GM21381 (cell line): ENCODE measurements around the gene DNAH17.
"Not testable (repeated sequence)": the region's sequence is repeated elsewhere in the genome, so short reads cannot be mapped to it uniquely, and the experiment has no call there.

Experiments used
- ATAC-seq: cut with Tn5 transposase; IDR thresholded peaks from one replicate; pipeline ENCODE4 v1.9.1; 2021; ENCODE audit warnings: mild to moderate bottlenecking, moderate library complexity; ENCODE audit not compliant: unreplicated experiment

Gene DNAH17

DNA sequence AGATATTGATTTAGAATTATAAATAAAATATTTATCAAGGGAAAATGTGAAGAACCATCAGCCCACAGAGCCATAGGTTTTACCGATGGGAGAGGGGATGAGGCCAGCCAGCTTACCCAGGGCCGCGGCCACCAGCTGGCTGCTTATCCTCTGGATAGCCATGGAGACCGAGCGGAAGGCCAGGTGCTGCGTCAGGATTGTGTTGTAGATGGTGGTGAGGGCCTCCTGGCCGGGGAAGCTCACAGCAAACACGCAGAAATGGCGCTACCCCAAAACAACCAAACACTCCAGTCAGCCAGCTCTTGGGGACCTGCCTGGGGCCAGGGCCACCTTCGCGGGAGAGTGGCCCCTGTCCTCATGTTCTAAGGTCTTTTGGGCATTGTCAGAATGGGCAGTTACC, 97.8 kb downstream of the DNAH17 start:
- ATAC-seq, result no peak

DNA sequence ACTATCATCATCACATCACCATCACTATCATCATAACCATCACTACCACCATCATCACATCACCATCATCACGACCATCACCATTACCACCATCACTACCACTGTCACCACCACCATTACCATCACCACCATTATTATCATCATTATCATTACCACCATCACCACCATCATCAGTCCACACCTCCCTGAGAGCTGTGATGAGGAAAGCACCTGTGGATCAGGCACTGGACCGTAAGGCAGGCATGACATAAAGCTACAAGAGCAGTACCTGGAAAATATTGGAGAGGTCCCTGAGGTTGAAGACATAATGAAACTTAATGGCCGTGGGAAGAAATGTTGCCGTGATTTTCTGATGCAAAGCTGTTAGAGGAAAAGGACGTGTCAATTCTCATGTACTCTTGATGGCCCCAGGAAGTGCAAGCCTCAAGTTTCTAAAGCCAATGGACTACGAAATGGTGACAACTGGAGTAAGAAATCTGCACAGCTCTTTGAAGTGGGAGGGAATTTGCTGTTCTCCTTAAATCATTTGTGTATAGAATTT, 98.4 kb downstream of the DNAH17 start:
- ATAC-seq, result no peak

DNA sequence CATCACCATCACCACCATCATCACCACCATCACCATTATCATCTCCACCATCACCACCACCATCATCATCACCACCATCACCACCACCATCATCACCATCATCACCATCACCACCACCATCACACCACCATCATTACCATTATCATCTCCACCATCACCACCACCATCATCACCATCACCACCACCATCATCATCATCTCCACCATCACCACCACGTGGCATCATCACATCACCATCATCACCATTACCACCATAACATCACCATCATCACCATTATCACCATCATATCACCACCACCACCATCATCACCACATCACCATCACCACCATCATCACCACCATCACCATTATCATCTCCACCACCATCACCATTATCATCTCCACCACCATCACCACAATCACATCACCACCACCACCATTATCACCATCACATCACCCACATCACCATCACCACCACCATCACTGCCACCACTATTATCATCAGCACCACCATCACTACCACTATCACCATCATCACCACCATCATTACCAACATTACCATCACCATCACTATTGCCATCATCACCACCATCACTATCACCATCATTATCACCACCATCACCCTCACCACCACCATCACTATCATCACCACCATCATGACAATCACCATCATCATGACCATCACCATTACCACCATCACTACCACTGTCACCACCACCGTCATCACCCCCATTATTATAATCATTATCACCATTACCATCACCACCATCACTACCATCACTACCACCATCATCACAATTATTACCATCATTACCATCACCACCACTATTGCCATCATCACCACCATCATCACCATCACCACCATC, 99.1 kb downstream of the DNAH17 start:
- no peak for ATAC-seq

DNA sequence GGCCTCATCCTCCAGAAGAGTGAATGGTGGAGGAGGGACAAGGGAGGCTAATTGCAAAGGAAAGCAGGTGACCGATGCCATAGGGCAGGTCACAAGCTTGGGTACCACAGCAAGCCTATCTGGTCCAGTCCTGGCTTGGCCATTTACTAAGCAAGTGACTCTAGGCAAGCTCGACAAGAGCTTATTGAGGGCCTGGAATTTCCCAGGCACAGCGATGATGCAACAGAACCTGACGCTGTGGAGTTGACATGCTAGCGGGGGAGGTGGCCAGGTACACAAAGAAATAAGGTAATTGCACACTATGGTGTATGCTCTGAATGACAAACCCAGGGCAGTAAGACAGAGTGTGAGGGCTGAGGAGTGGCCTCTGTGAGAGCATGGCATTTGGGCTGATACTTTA, 100.2 kb downstream of the DNAH17 start:
- no peak for ATAC-seq

DNA sequence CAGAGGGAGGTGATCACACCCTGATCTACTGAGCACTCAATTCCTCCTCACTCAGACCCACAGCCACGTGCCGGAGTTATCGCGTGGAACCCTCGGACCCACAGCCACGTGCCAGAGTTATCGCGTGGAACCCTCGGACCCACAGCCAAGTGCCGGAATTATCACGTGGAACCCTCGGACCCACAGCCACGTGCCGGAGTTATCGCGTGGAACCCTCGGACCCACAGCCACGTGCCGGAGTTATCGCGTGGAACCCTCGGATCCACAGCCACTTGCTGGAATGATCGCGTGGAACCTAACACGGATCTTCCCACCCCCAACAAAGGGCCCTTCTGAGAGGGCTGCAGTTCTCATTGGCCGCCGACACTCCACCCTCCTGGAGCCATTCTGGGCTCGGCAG, 101.0 kb downstream of the DNAH17 start:
- ATAC-seq, result no peak

DNA sequence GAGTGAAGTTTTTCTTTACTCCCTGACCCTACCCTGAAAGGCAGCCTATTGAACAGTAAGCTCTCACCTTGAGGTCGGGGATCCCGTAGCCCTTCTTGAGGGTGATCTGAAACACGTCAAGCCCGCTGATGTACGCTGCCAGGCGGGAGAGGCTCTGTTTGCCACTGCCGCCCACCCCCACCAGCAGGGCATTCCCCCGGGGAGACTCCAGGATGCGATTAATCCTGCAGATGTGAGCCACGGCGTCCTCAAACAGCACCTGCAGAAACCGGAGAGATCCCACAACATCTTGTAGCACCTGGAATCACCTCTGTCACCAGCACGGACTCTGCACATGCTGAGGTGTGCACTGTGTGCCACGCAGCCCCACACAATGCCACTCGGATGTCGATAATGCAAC, 102.0 kb downstream of the DNAH17 start:
- ATAC-seq, result no peak

DNA sequence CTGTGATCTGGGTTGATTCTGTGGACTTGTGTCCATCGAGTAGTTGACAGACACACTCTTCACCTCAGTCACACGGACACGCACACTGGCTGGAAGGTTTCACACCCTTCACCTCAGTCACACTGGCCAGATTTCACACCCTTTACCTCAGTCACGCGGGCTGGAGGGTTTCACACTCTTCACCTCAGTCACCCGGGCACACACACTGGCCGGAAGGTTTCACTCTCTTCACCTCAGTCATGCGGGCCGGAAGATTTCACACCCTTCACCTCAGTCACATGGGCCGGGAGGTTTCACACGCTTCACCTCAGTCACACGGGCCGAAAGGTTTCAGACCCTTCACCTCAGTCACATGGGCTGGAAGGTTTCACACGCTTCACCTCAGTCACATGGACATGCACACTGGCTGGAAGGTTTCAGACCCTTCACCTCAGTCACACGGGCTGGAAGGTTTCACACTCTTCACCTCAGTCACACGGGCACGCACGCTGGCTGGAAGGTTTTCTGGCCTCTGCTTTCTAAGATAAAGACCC, 102.5 kb downstream of the DNAH17 start:
- ATAC-seq, result peak; percentile 63

DNA sequence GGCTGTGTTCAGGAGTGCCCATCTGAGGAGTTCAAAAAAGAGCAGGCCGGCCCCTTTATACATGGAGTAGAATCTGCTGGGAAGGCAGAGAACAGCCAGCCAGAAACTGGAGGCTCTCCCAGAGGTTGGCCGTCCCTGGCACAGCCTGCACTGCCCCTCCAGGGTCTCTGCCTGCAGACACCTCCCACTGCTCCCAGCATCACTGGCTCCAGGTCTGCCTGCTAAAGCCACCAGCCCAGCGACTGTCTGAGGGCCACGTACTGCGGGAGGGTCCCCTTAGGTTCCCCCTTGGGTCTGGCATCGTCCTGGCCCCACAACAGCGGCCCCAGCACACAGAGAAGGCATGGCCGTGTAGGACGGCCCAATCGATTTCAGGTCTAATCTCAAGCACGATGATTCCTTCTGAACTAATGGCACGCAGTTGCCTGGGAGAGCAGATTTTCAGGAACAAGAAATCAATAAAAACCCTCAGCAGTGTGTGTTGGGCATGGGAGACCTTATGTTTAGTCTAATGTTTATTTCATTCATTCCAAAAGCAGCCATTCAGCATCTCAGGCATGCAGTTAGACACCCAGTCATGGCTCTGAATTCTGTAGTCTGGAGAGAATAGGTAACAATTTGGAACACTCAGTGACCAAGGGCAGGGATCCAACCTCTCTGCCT, 103.1 kb downstream of the DNAH17 start:
- ATAC-seq, result no peak

DNA sequence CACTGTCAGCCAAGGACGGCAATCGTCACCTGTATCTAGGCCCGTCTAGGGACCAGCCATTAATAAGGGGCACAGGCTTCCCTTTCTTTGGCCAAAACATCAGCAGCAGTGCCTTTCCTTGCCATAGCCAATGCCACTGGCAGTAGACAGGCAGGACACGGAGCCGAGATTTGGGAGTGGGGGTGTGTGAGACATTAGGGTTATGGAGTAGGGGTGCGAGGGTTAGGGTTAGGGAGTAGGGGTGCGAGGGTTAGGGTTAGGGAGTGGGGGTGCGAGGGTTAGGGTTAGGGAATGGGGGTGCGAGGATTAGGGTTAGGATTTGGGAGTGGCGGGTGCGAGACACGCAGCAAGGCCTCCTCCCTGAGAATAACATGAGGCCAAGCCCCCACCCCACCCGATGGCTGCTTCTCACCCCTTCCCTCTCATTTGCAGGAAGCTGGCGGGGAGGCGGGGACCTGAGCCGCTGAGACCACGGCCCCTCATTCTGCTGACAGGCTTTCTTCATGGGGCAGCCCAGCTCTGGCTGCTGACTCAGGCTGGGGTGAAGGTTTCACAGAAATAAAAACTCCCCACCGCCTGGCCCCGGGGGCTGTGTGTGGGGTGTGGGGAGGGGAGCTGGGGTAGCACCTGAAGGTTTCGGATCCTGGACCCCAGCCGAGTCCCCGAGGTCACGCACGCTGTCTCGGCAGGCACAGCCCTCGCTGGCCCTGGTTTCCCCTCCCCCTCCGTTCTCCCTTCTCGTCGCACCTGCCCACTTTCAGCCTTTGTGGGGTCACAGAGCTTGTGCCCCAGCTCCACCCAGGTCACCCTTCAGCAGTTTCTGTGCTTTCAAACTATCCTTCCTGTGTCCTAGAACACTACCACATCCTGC, 104.9 kb downstream of the DNAH17 start:
- no peak for ATAC-seq

DNA sequence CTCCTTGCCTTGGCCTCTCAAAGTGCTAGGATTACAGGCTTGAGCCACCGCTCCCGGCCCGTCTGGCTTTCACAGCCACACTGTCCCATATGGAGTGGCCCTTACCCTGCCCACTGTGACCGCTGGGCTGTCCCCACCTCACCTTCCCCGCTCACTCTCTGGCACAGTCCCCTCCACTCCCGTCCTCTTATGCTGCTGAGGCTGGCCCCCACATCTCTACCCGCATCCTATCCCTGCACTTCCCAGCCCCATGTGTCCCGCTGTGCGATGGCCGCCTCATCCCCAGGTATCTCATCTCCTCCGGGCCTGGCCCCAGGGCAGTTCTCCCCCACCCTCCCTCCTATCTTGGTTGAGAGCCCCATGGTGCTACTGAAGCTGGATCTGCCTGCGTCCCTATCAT, 105.6 kb downstream of the DNAH17 start:
- ATAC-seq, result no peak

DNA sequence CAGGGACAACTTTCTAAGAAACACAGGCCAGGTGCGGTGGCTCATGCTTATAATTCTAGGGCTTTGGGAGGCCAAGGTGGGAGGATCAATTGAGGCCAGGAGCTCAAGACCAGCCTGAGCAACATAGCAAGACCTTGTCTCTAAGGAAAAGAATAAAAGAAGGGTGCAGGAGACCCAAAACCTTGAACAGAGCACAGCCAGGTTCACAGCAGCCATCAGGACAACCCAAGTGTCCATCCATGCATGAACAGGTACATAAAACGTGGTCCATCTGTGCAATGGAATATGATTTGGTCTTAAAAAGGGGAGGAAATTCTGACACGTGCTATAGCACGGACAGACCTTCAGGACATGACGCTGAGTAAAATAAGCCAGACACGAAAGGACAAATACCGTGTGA, 107.8 kb downstream of the DNAH17 start:
- no peak for ATAC-seq

DNA sequence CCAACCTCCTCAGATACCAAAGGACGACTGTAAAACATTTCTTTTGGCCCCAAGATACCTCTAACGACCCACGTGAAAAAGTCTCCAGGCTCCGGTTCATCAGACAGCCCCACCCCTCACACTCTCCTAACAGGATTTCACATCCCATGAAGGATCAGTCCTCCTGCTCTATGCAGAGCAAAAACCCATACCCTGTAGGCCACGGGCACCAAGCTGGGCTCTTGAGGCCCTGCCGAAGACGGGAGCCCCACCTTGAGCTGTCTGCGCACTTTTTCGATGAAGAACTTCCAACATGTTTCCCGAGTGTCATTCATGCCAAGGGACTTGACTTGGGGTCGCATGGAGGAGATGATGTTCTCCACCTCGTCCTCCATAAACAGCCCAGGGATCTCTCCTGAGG, 108.8 kb downstream of the DNAH17 start:
- no peak for ATAC-seq

DNA sequence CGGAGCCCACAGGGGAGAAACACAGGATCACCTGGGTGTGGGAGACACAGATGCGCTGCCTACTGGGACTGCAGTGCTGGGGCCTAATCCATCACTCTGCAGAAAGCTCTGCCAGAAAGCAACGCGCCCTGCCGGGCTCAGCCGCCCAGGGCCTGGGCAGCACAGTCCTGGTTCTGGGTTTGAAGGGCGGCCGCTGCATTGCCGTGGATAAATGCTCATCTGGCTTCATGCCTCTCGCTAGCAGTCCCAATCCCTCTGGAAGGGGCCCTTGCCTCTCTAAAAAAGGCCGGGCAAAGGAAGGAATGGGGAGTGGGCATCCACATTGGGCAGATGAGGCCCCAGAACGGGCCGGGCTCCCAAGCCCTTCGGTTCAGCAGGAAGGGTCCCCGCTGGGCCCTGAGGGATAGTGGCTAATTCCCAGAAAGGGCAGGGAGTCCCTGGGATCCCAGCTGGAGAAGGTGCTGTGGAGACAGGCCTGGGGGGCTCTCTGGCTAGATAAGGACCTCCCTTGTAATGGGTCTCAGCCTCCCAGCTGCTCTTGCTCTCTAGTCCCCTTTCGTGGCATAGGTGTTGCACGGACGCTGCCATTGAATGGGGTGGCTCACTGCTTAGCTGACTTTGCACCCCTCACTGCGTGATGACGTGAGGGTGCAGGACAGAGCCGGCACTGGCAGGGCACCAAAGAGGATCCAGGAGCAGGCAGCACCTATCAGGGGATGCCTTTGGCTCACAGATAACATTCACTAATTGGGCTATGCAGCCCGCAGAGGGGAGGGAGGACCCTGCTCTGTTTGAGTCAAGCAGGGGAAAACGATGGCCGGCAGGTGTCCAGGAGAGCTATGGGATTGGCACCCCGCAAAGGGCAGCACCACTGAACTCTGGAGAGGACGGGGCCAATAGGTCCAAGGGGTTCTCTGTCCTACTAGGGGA, 110.1 kb downstream of the DNAH17 start:
- no peak for ATAC-seq

DNA sequence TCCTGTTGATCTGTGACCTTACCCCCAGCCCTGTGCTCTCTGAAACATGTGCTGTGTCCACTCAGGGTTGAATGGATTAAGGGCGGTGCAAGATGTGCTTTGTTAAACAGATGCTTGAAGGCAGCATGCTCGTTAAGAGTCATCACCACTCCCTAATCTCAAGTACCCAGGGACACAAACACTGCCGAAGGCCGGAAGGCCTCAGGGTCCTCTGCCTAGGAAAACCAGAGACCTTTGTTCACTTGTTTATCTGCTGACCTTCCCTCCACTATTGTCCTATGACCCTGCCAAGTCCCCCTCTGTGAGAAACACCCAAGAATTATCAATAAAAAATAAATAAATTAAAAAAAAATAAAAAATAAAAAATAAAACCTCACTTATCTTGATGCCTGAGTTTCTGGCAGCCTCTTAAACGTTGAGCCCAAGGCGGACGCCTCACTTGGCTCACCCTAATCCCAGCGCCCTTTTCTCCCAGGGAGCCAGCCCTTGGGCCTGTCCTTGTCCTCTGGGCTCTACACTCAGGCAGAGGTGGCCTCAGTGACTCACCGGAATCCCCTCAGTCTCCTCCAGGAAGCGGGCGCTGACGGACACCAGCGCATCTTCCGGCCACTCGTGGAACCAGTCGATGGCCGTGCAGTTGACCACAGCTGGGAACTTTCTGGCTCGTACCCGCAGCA, 110.9 kb downstream of the DNAH17 start:
- ATAC-seq, result not testable (repeated sequence)

DNA sequence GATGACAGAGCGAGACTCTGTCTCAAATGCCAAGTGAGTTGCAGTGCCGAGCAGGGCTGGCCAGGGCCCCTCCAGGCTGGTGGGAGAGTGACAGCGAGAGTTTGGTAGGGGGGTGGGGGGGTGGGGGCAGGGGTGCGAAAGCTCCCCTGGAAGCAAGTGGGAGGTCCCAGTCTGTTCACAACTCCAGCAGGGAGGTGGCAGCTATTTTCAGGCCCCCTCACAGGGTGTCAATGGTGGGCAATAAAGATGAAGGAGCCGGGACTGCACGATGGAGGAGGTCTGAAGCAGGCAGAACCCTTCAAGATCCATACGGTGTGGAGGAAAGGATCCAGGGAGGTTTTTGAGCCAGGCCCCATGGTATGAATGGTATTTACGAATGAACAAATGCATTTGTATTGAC, 115.0 kb downstream of the DNAH17 start:
- no peak for ATAC-seq

DNA sequence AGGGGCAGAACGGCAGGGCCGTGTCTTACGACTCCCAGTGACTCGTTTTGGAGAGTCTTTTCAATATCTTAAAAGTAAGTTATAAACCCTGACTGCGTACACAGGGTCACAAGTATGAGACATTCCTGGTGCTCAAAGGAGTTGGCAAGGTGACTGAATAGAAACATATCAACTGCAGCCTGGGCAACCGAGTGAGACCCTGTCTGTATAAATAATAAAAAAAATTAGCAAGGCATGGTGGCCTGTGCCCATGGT, 115.5 kb downstream of the DNAH17 start:
- no peak for ATAC-seq

DNA sequence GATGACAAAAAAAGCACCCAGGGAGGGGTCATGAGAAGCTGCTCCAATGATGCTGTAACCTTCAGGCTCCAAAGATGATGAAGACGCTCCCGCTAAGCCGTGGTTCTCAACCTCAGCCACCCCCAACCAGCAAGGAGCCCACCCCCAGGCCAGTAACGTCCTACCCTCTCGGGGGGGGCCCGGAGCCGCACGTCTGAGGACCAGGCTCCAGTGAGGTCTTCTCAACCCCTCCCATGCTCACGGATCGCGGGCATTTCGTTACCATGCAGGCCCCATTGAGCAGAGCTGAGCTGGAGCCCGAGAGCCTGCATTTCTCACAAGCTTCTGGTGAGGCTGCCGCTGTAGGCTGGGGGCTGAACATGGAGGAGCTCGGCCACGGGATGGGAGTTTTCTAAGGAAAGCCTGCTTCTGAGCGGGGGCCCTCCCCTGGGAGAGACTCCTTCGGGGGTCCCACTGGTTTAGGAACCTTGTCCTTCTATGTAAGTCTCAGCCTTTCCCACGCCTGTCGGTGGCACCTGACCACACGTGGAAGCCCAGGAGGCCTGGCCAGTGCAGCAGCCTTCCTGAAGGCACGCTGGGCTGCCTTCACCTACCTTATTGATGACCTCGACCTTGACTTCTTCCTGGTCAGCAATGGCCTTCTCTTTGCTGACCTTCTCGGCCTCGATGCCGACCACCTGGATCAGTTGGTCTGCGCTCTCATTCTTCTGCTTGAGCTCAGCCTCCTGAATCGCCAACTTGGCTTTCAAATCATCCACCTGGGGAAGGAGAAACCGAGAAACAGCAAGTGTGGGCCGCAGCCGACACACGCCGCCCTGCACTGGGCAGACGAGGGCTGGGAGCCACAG, 116.0 kb downstream of the DNAH17 start:
- no peak for ATAC-seq

DNA sequence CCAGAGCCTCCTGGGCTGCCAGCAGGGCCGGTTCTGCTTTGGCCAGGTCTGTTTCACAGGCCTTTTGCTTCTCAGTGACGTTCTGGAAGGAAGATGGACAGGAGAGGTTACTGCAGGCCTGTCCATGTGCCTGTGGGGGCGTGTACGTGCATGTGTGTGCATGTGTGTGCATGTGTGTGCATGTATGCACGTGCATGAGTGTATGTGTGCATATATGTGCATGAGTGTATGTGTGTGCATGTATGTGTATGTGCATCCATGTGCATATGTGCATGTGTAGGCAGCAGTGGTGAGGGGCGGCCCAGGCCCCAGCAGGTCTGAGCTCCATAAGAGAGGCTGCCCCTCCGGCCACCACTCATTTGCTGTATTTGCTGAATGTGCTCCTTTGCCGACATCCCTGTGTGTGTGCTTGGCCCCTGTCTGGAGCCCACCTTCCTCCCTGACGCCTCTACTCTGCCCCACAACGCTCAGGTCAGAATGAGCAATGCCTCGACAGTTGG, 117.0 kb downstream of the DNAH17 start:
- ATAC-seq, result no peak

DNA sequence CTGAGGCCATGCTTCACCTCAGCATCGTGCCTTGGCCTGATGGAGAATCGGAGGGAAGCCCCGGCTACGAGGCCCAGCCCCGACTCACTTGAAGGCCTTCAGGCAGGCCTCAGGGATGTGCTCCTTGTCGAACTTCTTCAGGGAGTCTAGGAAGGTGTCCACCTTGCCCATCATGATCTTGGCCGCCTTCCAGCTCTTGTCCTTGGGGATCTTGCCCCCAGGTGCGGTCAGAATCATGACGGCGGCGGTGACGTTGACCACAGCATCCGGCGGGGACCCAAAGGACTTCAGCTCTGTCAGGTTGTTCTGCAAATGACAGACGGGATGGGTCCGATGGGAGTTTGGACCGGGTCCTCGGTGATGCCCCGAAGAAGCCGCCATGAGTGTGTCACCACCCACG, 117.5 kb downstream of the DNAH17 start:
- no peak for ATAC-seq
